H9 (cell line): ENCODE measurements around the gene VAV2. TPM values are rescaled to one million over a fixed set of nuclear protein-coding genes. Genes with fewer than 3 reads are reported as not detected.

Experiments
- DNase-seq: peaks from one replicate; pipeline ENCODE4 v3.0.0-alpha.2; 2017
- H2AFZ ChIP-seq: one replicate; pipeline ENCODE4 v1.6.1; 2013; ENCODE audit warnings: mild to moderate bottlenecking, low read length, control low read depth, moderate library complexity
- H2AK5ac ChIP-seq: 2 replicates; pipeline ENCODE4 v1.6.1; 2013; ENCODE audit warnings: low read length, control low read depth, mixed read lengths; ENCODE audit not compliant: insufficient read length
- H2BK120ac ChIP-seq: one replicate; pipeline ENCODE4 v1.6.1; 2013; ENCODE audit warnings: low read depth, mild to moderate bottlenecking, low read length, control low read depth, inconsistent platforms; ENCODE audit not compliant: poor library complexity, severe bottlenecking
- H2BK12ac ChIP-seq: 2 replicates; pipeline ENCODE4 v1.6.1; 2013; ENCODE audit warnings: low read length, control low read depth, mixed read lengths, low read depth; ENCODE audit not compliant: insufficient read length
- H2BK15ac ChIP-seq: 2 replicates; pipeline ENCODE4 v1.6.1; 2013; ENCODE audit warnings: low read depth, low read length, control low read depth
- H2BK20ac ChIP-seq: one replicate; pipeline ENCODE4 v1.6.1; 2013; ENCODE audit warnings: low read depth, mild to moderate bottlenecking, low read length, control low read depth, inconsistent platforms; ENCODE audit not compliant: poor library complexity, severe bottlenecking
- H2BK5ac ChIP-seq: 2 replicates; pipeline ENCODE4 v1.6.1; 2013; ENCODE audit warnings: low read length, control low read depth, mixed read lengths; ENCODE audit not compliant: insufficient read length
- H3K14ac ChIP-seq: 2 replicates; pipeline ENCODE4 v1.6.1; 2013; ENCODE audit warnings: low read length, control low read depth; ENCODE audit not compliant: insufficient read depth
- H3K18ac ChIP-seq: 2 replicates; pipeline ENCODE4 v1.6.1; 2013; ENCODE audit warnings: low read depth, mild to moderate bottlenecking, mixed read lengths, low read length, control low read depth; ENCODE audit not compliant: insufficient read length
- H3K23ac ChIP-seq: 2 replicates; pipeline ENCODE4 v1.6.1; 2013; ENCODE audit warnings: low read length, control low read depth, mixed read lengths, low read depth; ENCODE audit not compliant: insufficient read length
- H3K23me2 ChIP-seq: 2 replicates; pipeline ENCODE4 v1.6.1; 2013; ENCODE audit warnings: low read depth, mild to moderate bottlenecking, mixed read lengths, low read length, control low read depth; ENCODE audit not compliant: insufficient read length, poor library complexity, severe bottlenecking
- H3K27ac ChIP-seq: 2 replicates; pipeline ENCODE4 v1.5.1; 2013; ENCODE audit warnings: low read length, control low read depth, mixed read lengths, low read depth; ENCODE audit not compliant: insufficient read length
- H3K27me3 ChIP-seq: 2 replicates; pipeline ENCODE4 v1.6.1; 2013; ENCODE audit warnings: low read length, control low read depth, inconsistent platforms; ENCODE audit not compliant: insufficient read depth
- H3K4ac ChIP-seq: 2 replicates; pipeline ENCODE4 v1.6.1; 2013; ENCODE audit warnings: low read depth, mild to moderate bottlenecking, control low read depth, inconsistent platforms, low read length, moderate library complexity
- H3K4me1 ChIP-seq: 2 replicates; pipeline ENCODE4 v1.6.1; 2013; ENCODE audit warnings: low read length, control low read depth, inconsistent platforms; ENCODE audit not compliant: insufficient read depth
- H3K4me2 ChIP-seq: 2 replicates; pipeline ENCODE4 v1.6.1; 2013; ENCODE audit warnings: low read length, control low read depth, mixed read lengths; ENCODE audit not compliant: insufficient read length, insufficient read depth
- H3K56ac ChIP-seq: 2 replicates; pipeline ENCODE4 v1.6.1; 2013; ENCODE audit warnings: low read depth, mild to moderate bottlenecking, mixed read lengths, low read length, control low read depth; ENCODE audit not compliant: insufficient read length
- H3K79me1 ChIP-seq: 2 replicates; pipeline ENCODE4 v1.6.1; 2013; ENCODE audit warnings: low read depth, mild to moderate bottlenecking, moderate library complexity, low read length, control low read depth, inconsistent platforms; ENCODE audit not compliant: insufficient read depth, poor library complexity, severe bottlenecking
- H3K79me2 ChIP-seq: 2 replicates; pipeline ENCODE4 v1.6.1; 2013; ENCODE audit warnings: low read length, control low read depth, inconsistent platforms; ENCODE audit not compliant: insufficient read depth
- H3K9ac ChIP-seq: 2 replicates; pipeline ENCODE4 v1.6.1; 2013; ENCODE audit warnings: low read length, control low read depth, mixed read lengths; ENCODE audit not compliant: insufficient read length; ENCODE audit errors: extremely low read depth
- H3K9me3 ChIP-seq: one replicate; pipeline ENCODE4 v1.6.1; 2013; ENCODE audit warnings: low read depth, low read length, inconsistent platforms; ENCODE audit not compliant: control insufficient read depth
- H3T11ph ChIP-seq: one replicate; pipeline ENCODE4 v1.6.1; 2013; ENCODE audit warnings: mild to moderate bottlenecking, low read length, control low read depth, inconsistent platforms
- H4K20me1 ChIP-seq: one replicate; pipeline ENCODE4 v1.6.1; 2013; ENCODE audit not compliant: control insufficient read depth, insufficient read length, insufficient read depth
- H4K5ac ChIP-seq: 2 replicates; pipeline ENCODE4 v1.6.1; 2013; ENCODE audit warnings: low read depth, mild to moderate bottlenecking, mixed read lengths, low read length, control low read depth; ENCODE audit not compliant: insufficient read length
- H4K8ac ChIP-seq: replicated peaks from 2 replicates; pipeline ENCODE4 v1.6.1; 2013; ENCODE audit warnings: low read length, control low read depth, mixed read lengths, low read depth; ENCODE audit not compliant: insufficient read length
- H4K91ac ChIP-seq: 2 replicates; pipeline ENCODE4 v1.6.1; 2013; ENCODE audit warnings: low read depth, mild to moderate bottlenecking, moderate library complexity, mixed read lengths, low read length, control low read depth; ENCODE audit not compliant: insufficient read length
- H3K27ac Mint-ChIP-seq, 3 experiments: 2 replicates in 2 of 3; 3 replicates in 1 of 3; pipeline ENCODE4 v1.8.0; 2020 to 2021; ENCODE audit warnings: mixed read lengths in 3 of 3, mild to moderate bottlenecking in 1 of 3, moderate library complexity in 1 of 3
- H3K27me3 Mint-ChIP-seq: 2 replicates; pipeline ENCODE4 v1.8.0; 2021; ENCODE audit warnings: low read depth, mild to moderate bottlenecking, moderate library complexity, mixed read lengths
- H3K36me3 Mint-ChIP-seq, 3 experiments: 2 replicates in 2 of 3; 3 replicates in 1 of 3; pipeline ENCODE4 v1.8.0; 2020 to 2021; ENCODE audit warnings: low read depth in 3 of 3, mixed read lengths in 3 of 3; ENCODE audit not compliant: insufficient read depth in 1 of 3
- H3K4me1 Mint-ChIP-seq, 2 experiments: 2 replicates each; pipeline ENCODE4 v1.8.0; 2020; ENCODE audit warnings: mixed read lengths in 2 of 2
- H3K4me3 Mint-ChIP-seq, 2 experiments: 2 replicates in 1 of 2; 3 replicates in 1 of 2; pipeline ENCODE4 v1.8.0; 2020 to 2021; ENCODE audit warnings: mild to moderate bottlenecking in 2 of 2, mixed read lengths in 2 of 2, moderate library complexity in 1 of 2
- H3K9me3 Mint-ChIP-seq, 2 experiments: 2 replicates in 1 of 2; 3 replicates in 1 of 2; pipeline ENCODE4 v1.8.0; 2020; ENCODE audit warnings: mild to moderate bottlenecking in 2 of 2, mixed read lengths in 2 of 2, moderate library complexity in 1 of 2
- WGBS: extraction: QIAGEN DNeasy Blood & Tissue Kit; methylation state at CpG from one replicate; pipeline ENCODE4 v1.1.7; 2013; ENCODE audit warnings: missing lambda C conversion rate, low lambda C conversion rate, mixed read lengths; ENCODE audit not compliant: insufficient read length; ENCODE audit errors: extremely low coverage; 5-methylcytosine and 5-hydroxymethylcytosine counted together
- total RNA-seq: library from RNA; stranded (reverse); gene quantifications from 2 replicates; pipeline ENCODE4 v1.2.1, GENCODE V29; 2021
- TF ChIP-seq, protein P1 (sequence below): fragments of 200-600 bp; sonication (generic); conservative IDR thresholded peaks from 3 replicates; pipeline ENCODE4 v1.8.0; 2021; ENCODE audit warnings: antibody characterized with exemption, mild to moderate bottlenecking

Gene VAV2
- total RNA-seq, 1 experiment from 2014 or later = 58.7 TPM

GRCh38 chr9:133842174-133842573, 149.9 kb downstream of the VAV2 start:
- no peak overlapping the region for H3K23ac ChIP-seq
- no peaks in the 10 kb centered on the region for H4K20me1 ChIP-seq
- no peak overlapping the region for H3T11ph ChIP-seq
- H3K27me3 ChIP-seq = no peaks in the 10 kb centered on the region
- no peak overlapping the region for H2AFZ ChIP-seq
- WGBS = no CpG with 5 or more reads among the region's 17 CpGs
- H2AK5ac ChIP-seq = no peak overlapping the region
- H3K27me3 Mint-ChIP-seq = no peaks in the 10 kb centered on the region; the same call in 1 of the 2 replicates
- TF ChIP-seq, protein P1, sequence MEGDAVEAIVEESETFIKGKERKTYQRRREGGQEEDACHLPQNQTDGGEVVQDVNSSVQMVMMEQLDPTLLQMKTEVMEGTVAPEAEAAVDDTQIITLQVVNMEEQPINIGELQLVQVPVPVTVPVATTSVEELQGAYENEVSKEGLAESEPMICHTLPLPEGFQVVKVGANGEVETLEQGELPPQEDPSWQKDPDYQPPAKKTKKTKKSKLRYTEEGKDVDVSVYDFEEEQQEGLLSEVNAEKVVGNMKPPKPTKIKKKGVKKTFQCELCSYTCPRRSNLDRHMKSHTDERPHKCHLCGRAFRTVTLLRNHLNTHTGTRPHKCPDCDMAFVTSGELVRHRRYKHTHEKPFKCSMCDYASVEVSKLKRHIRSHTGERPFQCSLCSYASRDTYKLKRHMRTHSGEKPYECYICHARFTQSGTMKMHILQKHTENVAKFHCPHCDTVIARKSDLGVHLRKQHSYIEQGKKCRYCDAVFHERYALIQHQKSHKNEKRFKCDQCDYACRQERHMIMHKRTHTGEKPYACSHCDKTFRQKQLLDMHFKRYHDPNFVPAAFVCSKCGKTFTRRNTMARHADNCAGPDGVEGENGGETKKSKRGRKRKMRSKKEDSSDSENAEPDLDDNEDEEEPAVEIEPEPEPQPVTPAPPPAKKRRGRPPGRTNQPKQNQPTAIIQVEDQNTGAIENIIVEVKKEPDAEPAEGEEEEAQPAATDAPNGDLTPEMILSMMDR = no peak
- H2BK12ac ChIP-seq = no peak overlapping the region
- H3K9me3 ChIP-seq = no peaks in the 10 kb centered on the region
- no peak overlapping the region for H3K27ac ChIP-seq
- H2BK5ac ChIP-seq = no peak overlapping the region
- no peak overlapping the region for H3K56ac ChIP-seq
- no peaks in the 10 kb centered on the region; the same call in 1 of the 2 replicates for H3K4me1 ChIP-seq
- H2BK20ac ChIP-seq = no peak overlapping the region
- no peak overlapping the region for H3K4me3 Mint-ChIP-seq
- no peak overlapping the region for H4K8ac ChIP-seq
- no peak overlapping the region for H2BK120ac ChIP-seq
- H3K23me2 ChIP-seq = no peaks in the 10 kb centered on the region
- H3K9me3 Mint-ChIP-seq = no peaks in the 10 kb centered on the region
- H3K79me1 ChIP-seq = peaks cover 3% of the 10 kb centered on the region
- peaks cover 0 to 3% (median 0%) of the 10 kb centered on the region in 3 experiments; a peak in 2 of 7 replicates for H3K36me3 Mint-ChIP-seq
- peak; percentile 64 for DNase-seq
- no peak overlapping the region for H2BK15ac ChIP-seq
- H3K4me1 Mint-ChIP-seq = peaks cover 29 to 40% of the 10 kb centered on the region in 2 experiments
- no peak overlapping the region for H3K9ac ChIP-seq
- H4K91ac ChIP-seq = no peak overlapping the region
- H3K14ac ChIP-seq = no peak overlapping the region
- H3K79me2 ChIP-seq = no peaks in the 10 kb centered on the region; the same call in 1 of the 2 replicates
- H3K4ac ChIP-seq = no peak overlapping the region
- peak overlapping the region in 1 of 3 experiments; percentile 89; a peak in 2 of 7 replicates for H3K27ac Mint-ChIP-seq
- no peak overlapping the region for H4K5ac ChIP-seq
- no peak overlapping the region for H3K18ac ChIP-seq
- H3K4me2 ChIP-seq = no peak overlapping the region
